ENCODE measurements around the gene HTR3A. TPM values are rescaled to one million over a fixed set of nuclear protein-coding genes. Genes with fewer than 3 reads are reported as not detected.
"Not testable (repeated sequence)": the region's sequence is repeated elsewhere in the genome, so short reads cannot be mapped to it uniquely, and the experiment has no call there.

The HTR3A gene
- total and polyA plus RNA-seq, 10 donors: 0.38 to 2.9 (median 0.57) TPM; not detected in 1

GRCh38 chr11:113932788-113933187 is 42.1 kb upstream of the HTR3A start:
- DNase-seq: no peak
- intact Hi-C loops (cut with DNase I; ENCODE audit: low total_unique reads): no loop called here
- 65 to 80% (median 74%) methylated on average over 7 of the region's 7 CpGs for WGBS, 5 donors
- Histone ChIP-seq H3K27me3 (replicated peaks in 1 of 7) (no peaks in the 10 kb centered on the region), H3K9me3 (no peaks in the 10 kb centered on the region), H3K27ac (no peak overlapping the region), H3K36me3 (no peaks in the 10 kb centered on the region), H3K4me3 (no peak overlapping the region), H3K4me1 (no peaks in the 10 kb centered on the region)
- TF ChIP-seq POLR2AphosphoS5 (IDR thresholded peaks at IDR 0.05): no peak
- TF ChIP-seq POLR2A (IDR thresholded peaks at IDR 0.05): no peak
- TF ChIP-seq, protein P1, sequence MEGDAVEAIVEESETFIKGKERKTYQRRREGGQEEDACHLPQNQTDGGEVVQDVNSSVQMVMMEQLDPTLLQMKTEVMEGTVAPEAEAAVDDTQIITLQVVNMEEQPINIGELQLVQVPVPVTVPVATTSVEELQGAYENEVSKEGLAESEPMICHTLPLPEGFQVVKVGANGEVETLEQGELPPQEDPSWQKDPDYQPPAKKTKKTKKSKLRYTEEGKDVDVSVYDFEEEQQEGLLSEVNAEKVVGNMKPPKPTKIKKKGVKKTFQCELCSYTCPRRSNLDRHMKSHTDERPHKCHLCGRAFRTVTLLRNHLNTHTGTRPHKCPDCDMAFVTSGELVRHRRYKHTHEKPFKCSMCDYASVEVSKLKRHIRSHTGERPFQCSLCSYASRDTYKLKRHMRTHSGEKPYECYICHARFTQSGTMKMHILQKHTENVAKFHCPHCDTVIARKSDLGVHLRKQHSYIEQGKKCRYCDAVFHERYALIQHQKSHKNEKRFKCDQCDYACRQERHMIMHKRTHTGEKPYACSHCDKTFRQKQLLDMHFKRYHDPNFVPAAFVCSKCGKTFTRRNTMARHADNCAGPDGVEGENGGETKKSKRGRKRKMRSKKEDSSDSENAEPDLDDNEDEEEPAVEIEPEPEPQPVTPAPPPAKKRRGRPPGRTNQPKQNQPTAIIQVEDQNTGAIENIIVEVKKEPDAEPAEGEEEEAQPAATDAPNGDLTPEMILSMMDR (IDR thresholded peaks at IDR 0.05 in 8 of 11, conservative IDR thresholded peaks at IDR 0.05 in 3 of 11): no peak

GRCh38 chr11:113934193-113934592 is 40.7 kb upstream of the HTR3A start:
- H3K4me3 ChIP-seq; H3K27ac ChIP-seq; H3K36me3 ChIP-seq; DNase-seq; H3K4me1 ChIP-seq; H3K9me3 ChIP-seq; H3K27me3 ChIP-seq (replicated peaks in 1 of 7); intact Hi-C loops (cut with DNase I; ENCODE audit: low total_unique reads): not testable (repeated sequence)
- 95 to 99% (median 97%) methylated on average over 3 of the region's 3 CpGs for WGBS, 5 donors

GRCh38 chr11:113934761-113935160 is 40.1 kb upstream of the HTR3A start:
- Histone ChIP-seq H3K4me3 (no peak overlapping the region), H3K27ac (no peak overlapping the region), H3K4me1 (no peaks in the 10 kb centered on the region), H3K36me3 (no peaks in the 10 kb centered on the region), H3K27me3 (replicated peaks in 1 of 7) (no peaks in the 10 kb centered on the region), H3K9me3 (no peaks in the 10 kb centered on the region)
- 69 to 85% (median 73%) methylated on average over 4 of the region's 4 CpGs for WGBS, 5 donors
- intact Hi-C loops (cut with DNase I; ENCODE audit: low total_unique reads): no loop called here
- TF ChIP-seq POLR2AphosphoS5 (IDR thresholded peaks at IDR 0.05): no peak
- TF ChIP-seq POLR2A (IDR thresholded peaks at IDR 0.05): no peak
- TF ChIP-seq, protein P1 (IDR thresholded peaks at IDR 0.05 in 8 of 11, conservative IDR thresholded peaks at IDR 0.05 in 3 of 11): no peak
- DNase-seq: no peak

DNA sequence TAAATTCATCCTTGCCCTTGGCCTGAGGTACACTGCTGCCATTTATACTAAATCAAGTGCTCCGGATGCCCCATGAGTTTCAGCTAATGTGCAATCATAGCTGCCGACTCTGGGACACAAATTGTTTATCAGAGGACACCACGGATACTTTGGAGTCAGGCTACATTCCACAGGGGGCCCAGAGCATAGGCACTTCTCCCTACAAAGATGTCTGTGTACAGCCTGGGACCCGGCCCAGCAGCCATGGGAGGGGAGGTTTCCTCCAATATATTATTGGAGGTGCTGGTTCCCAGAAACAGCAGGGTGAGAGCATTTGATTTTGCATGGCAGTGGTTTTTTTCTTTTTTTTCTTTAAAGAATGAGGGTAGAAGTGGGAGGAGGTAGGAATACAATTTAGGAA is 39.0 kb upstream of the HTR3A start:
- Histone ChIP-seq H3K27ac (no peak overlapping the region), H3K27me3 (replicated peaks in 1 of 7) (no peaks in the 10 kb centered on the region), H3K4me3 (no peak overlapping the region), H3K36me3 (no peaks in the 10 kb centered on the region), H3K4me1 (no peaks in the 10 kb centered on the region), H3K9me3 (no peaks in the 10 kb centered on the region)
- 65 to 79% (median 74%) methylated on average over 4 of the region's 4 CpGs for WGBS, 5 donors
- TF ChIP-seq, protein P1 (IDR thresholded peaks at IDR 0.05 in 8 of 11, conservative IDR thresholded peaks at IDR 0.05 in 3 of 11): no peak
- intact Hi-C loops (cut with DNase I; ENCODE audit: low total_unique reads): no loop called here
- no peak for DNase-seq

DNA sequence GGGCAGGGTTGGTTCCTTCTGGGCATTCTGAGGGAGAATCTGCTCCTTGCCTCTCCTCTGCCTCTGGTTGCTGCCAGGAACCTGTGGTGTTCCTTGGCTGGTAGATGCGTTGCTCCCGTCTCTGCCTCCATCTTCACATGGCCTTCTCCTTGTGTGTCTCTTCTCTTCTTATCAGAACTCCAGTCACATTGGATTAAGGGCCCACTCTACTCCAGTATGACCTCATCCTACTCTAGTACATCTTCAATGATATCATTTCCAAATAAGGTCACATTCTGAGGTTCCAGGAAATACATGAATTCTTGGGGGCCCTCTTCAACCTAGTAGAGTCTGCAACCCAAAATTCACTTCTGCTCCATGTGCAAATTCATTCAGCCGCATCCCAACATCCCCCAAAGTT is 37.0 kb upstream of the HTR3A start:
- Histone ChIP-seq H3K36me3 (no peaks in the 10 kb centered on the region), H3K4me3 (no peak overlapping the region), H3K27ac (no peak overlapping the region), H3K9me3 (no peaks in the 10 kb centered on the region), H3K27me3 (replicated peaks in 1 of 7) (no peaks in the 10 kb centered on the region), H3K4me1 (no peaks in the 10 kb centered on the region)
- intact Hi-C loops (cut with DNase I; ENCODE audit: low total_unique reads): no loop called here
- 64 to 90% (median 76%) methylated on average over 3 of the region's 3 CpGs for WGBS, 5 donors
- DNase-seq: no peak
- TF ChIP-seq POLR2A (IDR thresholded peaks at IDR 0.05): no peak
- no peak for TF ChIP-seq POLR2AphosphoS5 (IDR thresholded peaks at IDR 0.05)
- TF ChIP-seq, protein P1 (IDR thresholded peaks at IDR 0.05 in 8 of 11, conservative IDR thresholded peaks at IDR 0.05 in 3 of 11): no peak

Data from spleen (tissue), 11 donors.